T-helper 17 cell (primary cell): ENCODE measurements around the gene LRIG2. TPM values are rescaled to one million over a fixed set of nuclear protein-coding genes. Genes with fewer than 3 reads are reported as not detected.
A peak's percentile ranks its signal among the peaks of the same experiment; 100 is the strongest.
"Not testable (repeated sequence)": the region's sequence is repeated elsewhere in the genome, so short reads cannot be mapped to it uniquely, and the experiment has no call there.

Experiments used
- ATAC-seq: fragments of 150-1000 bp; cut with Tn5 transposase; 2 replicates; pipeline ENCODE4 v1.10.0; 2021; ENCODE audit warnings: mild to moderate bottlenecking, moderate library complexity
- DNase-seq, 3 donors: peaks; one replicate each; pipeline versions ENCODE4 v3.0.0 to v3.0.0-alpha.2; 2020 to 2021
- H3K9me3 ChIP-seq: one replicate; pipeline ENCODE4 v1.7.0; 2013; ENCODE audit warnings: low read length, mild to moderate bottlenecking; ENCODE audit not compliant: control insufficient read depth, poor library complexity, severe bottlenecking
- H3K27ac Mint-ChIP-seq: one replicate; pipeline ENCODE4 v1.8.0; 2022; ENCODE audit warnings: mild to moderate bottlenecking, moderate library complexity, mixed read lengths
- H3K27me3 Mint-ChIP-seq: one replicate; pipeline ENCODE4 v1.8.0; 2022; ENCODE audit warnings: mixed read lengths
- H3K36me3 Mint-ChIP-seq: one replicate; pipeline ENCODE4 v1.8.0; 2022; ENCODE audit warnings: low read depth, mixed read lengths
- H3K4me1 Mint-ChIP-seq: one replicate; pipeline ENCODE4 v1.8.0; 2022; ENCODE audit warnings: mild to moderate bottlenecking, mixed read lengths
- H3K4me3 Mint-ChIP-seq: one replicate; pipeline ENCODE4 v1.8.0; 2022; ENCODE audit warnings: mild to moderate bottlenecking, moderate library complexity, mixed read lengths
- total RNA-seq, 4 donors: library from RNA in 2 of 4; stranded (reverse) in 2 of 4; gene quantifications; one replicate each; pipeline ENCODE4 v1.2.3 and lab custom pipeline; 2022 to 2026

LRIG2 gene
- total RNA-seq, 2 donors from 2014 or later = 20.2 to 23.1 TPM

DNA sequence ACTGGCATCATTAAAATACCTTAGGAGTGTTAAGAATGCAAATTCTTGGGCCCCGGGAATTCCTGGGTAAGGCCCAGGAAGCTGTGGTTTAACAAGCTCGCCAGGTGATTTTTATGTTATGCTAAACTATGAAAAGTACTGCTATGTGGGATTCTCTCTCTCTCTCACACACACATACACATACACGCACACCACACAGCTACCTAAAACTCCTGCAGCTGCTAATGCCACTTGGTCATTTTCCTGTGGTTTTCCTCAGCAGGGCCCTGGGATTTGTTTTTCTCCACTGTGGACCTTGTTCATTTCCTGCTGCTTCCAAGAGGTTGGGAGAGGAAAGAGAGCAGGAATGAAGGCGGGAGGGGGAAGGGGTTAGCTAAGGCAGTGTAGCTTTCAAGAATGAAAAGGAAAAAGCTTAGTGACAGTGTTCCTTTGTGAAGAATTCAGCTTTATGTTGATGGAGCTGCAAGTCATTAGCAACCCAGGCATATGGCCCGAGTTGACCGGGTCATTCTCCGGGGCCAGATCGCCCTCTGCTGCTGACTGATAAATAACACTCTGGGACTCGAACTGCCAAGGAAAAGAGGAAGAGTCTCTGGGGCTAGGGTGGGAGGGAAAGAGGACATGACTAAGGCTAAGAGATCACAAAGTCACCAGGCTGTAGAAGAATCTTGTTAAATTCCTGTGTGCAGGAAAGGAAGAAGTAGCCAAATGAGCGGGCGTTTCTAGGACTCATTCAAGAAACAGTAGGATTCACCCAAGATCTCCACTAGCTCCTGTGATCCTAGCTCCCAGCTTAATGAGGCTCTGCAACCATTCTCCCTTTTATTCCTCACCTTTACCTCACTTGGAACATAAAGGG, 30.5 kb upstream of the LRIG2 start:
- Mint-ChIP-seq H3K27ac (peak overlapping the region; percentile 69), H3K4me1 (peaks cover 25% of the 10 kb centered on the region), H3K4me3 (peak overlapping the region; percentile 61), H3K36me3 (no peaks in the 10 kb centered on the region), H3K27me3 (no peaks in the 10 kb centered on the region)
- peak in 1 of 3 donors; percentile 5 for DNase-seq
- no peaks in the 10 kb centered on the region for H3K9me3 ChIP-seq
- ATAC-seq = peak; percentile 50

- peak overlapping the region; percentile 69 for H3K27ac Mint-ChIP-seq
- ATAC-seq = not testable (repeated sequence)
Observed at GRCh38 chr1:113043144-113043488, 29.9 kb upstream of the LRIG2 start.

DNA sequence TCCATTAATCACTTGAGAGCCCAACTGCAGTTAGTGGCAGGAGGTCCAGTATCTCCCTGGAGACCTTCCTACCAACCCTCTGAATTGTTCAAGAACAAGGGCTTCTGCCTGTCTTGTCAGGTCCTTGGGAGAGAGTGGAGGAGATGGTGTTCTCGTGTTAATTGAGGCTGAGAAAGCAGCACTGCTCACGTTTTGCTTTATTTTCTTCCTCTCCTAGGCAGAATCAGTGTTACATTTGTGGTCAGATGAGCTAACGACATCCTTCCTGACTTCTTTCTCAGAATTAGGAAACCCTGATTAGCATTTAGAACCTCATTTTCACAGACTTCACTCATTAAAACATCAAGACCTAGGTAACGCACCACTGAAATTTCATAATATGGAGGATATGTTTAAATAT, 26.4 kb upstream of the LRIG2 start:
- no peak for DNase-seq
- peaks cover 38% of the 10 kb centered on the region for H3K4me1 Mint-ChIP-seq
- no peaks in the 10 kb centered on the region for H3K36me3 Mint-ChIP-seq
- H3K4me3 Mint-ChIP-seq = peak overlapping the region; percentile 76
- no peaks in the 10 kb centered on the region for H3K27me3 Mint-ChIP-seq
- H3K9me3 ChIP-seq = no peaks in the 10 kb centered on the region
- ATAC-seq = peak; percentile 75
- H3K27ac Mint-ChIP-seq = peak overlapping the region; percentile 77

More at GRCh38 chr1:113043144-113043488, 29.9 kb upstream of the LRIG2 start:
- H3K27me3 Mint-ChIP-seq, H3K4me3 Mint-ChIP-seq, DNase-seq, H3K9me3 ChIP-seq, H3K36me3 Mint-ChIP-seq: not testable (repeated sequence)
- peaks cover 29% of the 10 kb centered on the region for H3K4me1 Mint-ChIP-seq

GRCh38 chr1:113048064-113048463, 24.9 kb upstream of the LRIG2 start:
- peak overlapping the region; percentile 77 for H3K27ac Mint-ChIP-seq
- H3K9me3 ChIP-seq = no peaks in the 10 kb centered on the region
- DNase-seq (no peak), ATAC-seq (no peak)
- H3K36me3 Mint-ChIP-seq = no peaks in the 10 kb centered on the region
- peaks cover 28% of the 10 kb centered on the region for H3K4me1 Mint-ChIP-seq
- no peak overlapping the region for H3K4me3 Mint-ChIP-seq
- no peaks in the 10 kb centered on the region for H3K27me3 Mint-ChIP-seq

- Mint-ChIP-seq H3K27me3 (no peaks in the 10 kb centered on the region), H3K27ac (peak overlapping the region; percentile 76), H3K36me3 (no peaks in the 10 kb centered on the region), H3K4me1 (peaks cover 16% of the 10 kb centered on the region), H3K4me3 (no peak overlapping the region)
- DNase-seq = no peak
- no peaks in the 10 kb centered on the region for H3K9me3 ChIP-seq
- ATAC-seq = no peak
Observed at GRCh38 chr1:113053344-113054126, 19.5 kb upstream of the LRIG2 start.

- H3K9me3 ChIP-seq = no peaks in the 10 kb centered on the region
- Mint-ChIP-seq H3K27ac (no peak overlapping the region), H3K36me3 (no peaks in the 10 kb centered on the region), H3K4me3 (no peak overlapping the region), H3K4me1 (peaks cover 10% of the 10 kb centered on the region), H3K27me3 (no peaks in the 10 kb centered on the region)
- ATAC-seq = no peak
- DNase-seq = no peak
Observed at GRCh38 chr1:113055570-113055969, 17.4 kb upstream of the LRIG2 start.

GRCh38 chr1:113057006-113057405, 16.0 kb upstream of the LRIG2 start:
- H3K9me3 ChIP-seq = no peaks in the 10 kb centered on the region
- ATAC-seq = no peak
- H3K27ac Mint-ChIP-seq = no peak overlapping the region
- no peaks in the 10 kb centered on the region for H3K27me3 Mint-ChIP-seq
- peaks cover 7% of the 10 kb centered on the region for H3K4me1 Mint-ChIP-seq
- DNase-seq = no peak
- no peak overlapping the region for H3K4me3 Mint-ChIP-seq
- H3K36me3 Mint-ChIP-seq = no peaks in the 10 kb centered on the region

GRCh38 chr1:113058941-113059706, 13.9 kb upstream of the LRIG2 start:
- ATAC-seq (no peak), DNase-seq (no peak)
- Mint-ChIP-seq H3K4me3 (no peak overlapping the region), H3K27ac (no peak overlapping the region), H3K36me3 (no peaks in the 10 kb centered on the region), H3K4me1 (peaks cover 4% of the 10 kb centered on the region), H3K27me3 (no peaks in the 10 kb centered on the region)
- no peaks in the 10 kb centered on the region for H3K9me3 ChIP-seq

DNA sequence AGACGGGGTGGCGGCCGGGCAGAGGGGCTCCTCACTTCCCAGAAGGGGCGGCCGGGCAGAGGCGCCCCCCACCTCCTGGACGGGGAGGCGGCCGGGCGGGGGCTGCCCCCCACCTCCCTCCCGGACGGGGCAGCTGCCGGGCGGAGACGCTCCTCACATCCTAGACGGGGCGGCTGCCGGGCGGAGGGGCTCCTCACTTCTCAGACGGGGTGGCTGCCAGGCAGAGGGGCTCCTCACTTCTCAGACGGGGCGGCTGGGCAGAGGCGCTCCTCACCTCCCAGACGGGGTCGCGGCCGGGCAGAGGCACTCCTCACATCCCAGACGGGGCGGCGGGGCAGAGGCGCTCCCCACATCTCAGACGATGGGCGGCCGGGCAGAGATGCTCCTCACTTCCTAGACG, 9.5 kb upstream of the LRIG2 start:
- not testable (repeated sequence) for H3K27me3 Mint-ChIP-seq, H3K9me3 ChIP-seq, H3K36me3 Mint-ChIP-seq, H3K27ac Mint-ChIP-seq, DNase-seq, H3K4me1 Mint-ChIP-seq, H3K4me3 Mint-ChIP-seq, ATAC-seq

DNA sequence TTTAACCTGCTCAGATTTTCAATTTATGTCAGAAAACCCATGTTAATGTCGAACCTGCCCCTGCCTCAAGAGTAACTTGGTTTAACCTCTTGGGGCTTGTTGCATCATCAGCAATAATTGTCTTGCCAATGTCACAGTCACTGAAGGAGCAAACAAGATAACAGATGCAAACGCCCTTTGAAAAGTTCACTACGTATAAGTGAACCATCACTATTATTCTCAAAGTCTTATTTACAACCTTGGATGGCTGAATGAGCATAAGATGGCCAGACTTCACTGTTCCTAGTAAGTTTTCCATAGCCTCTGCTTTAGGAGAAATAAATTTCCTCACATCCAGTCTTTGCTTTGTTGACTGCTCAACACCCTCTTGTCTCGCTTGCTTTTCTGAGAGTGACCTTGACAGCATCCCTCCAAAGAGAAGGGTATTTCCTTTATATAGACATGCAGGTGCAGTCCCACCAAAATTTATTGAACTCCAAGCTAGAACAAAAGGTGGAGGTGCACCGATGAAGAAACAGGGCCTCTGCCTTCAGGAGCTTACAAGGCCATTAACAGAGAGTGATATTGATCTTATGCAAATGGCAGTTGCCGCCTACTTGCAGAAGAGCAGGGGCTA, 749 bp upstream of the LRIG2 start:
- no peaks in the 10 kb centered on the region for H3K9me3 ChIP-seq
- ATAC-seq = no peak
- Mint-ChIP-seq H3K4me3 (peak overlapping the region; percentile 99), H3K4me1 (peaks cover 23% of the 10 kb centered on the region), H3K27me3 (no peaks in the 10 kb centered on the region), H3K27ac (peak overlapping the region; percentile 99), H3K36me3 (no peaks in the 10 kb centered on the region)
- no peak for DNase-seq

DNA sequence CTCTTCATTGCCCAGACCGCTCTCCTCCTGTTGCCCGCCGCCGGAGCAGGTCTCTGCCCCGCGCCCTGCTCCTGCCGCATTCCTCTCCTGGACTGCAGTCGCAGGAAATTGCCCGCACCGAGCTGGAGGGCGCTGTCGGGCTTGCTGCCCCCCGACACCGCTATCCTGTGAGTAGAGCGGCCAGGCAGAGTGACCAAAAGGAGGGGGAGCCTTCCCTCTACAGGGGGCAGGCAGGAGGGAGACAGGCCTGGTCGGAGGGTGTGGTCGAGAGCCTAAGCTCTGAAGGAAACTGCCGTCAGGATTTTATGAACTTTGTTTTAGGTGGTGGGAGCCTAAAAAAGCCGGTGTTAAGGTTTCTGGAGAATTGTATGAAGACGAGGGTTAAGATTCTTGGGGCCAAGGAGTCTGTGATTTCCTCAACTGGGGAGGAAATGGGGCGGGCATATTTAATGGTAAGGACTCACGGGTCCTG, 517 bp downstream of the LRIG2 start:
- peak overlapping the region; percentile 99 for H3K4me3 Mint-ChIP-seq
- H3K4me1 Mint-ChIP-seq = peaks cover 22% of the 10 kb centered on the region
- H3K27me3 Mint-ChIP-seq = no peaks in the 10 kb centered on the region
- no peaks in the 10 kb centered on the region for H3K36me3 Mint-ChIP-seq
- DNase-seq (no peak), ATAC-seq (no peak)
- peak overlapping the region; percentile 99 for H3K27ac Mint-ChIP-seq
- no peaks in the 10 kb centered on the region for H3K9me3 ChIP-seq

DNA sequence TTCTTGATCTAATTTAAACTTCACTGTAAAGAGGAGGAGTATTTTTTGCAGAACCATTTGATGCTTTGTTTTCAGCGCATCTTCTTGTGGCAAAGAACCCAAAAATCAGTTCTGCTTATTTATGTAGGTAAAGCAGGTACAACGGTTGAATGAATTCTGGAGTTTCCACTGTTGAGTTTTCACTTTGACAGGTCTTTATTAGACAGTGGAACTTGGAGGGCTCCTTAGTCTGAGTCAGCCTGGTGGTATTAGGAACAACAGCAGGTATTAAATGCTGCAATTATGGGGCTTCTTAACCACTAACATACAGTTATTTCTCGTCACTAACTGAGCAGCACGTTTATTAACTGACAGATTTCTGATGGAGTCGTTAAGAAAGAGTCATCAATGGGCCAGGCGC, 1.2 kb downstream of the LRIG2 start:
- DNase-seq (no peak), ATAC-seq (no peak)
- Mint-ChIP-seq H3K27me3 (no peaks in the 10 kb centered on the region), H3K27ac (peak overlapping the region; percentile 99), H3K4me1 (peaks cover 22% of the 10 kb centered on the region), H3K36me3 (no peaks in the 10 kb centered on the region), H3K4me3 (peak overlapping the region; percentile 99)
- no peaks in the 10 kb centered on the region for H3K9me3 ChIP-seq
